T-helper 1 cell treated with Interleukin-12 subunit alpha and Interleukin-12 subunit beta and Interleukin-4 antibody, amounts not matched to agents 30 μg/mL and 1 μg/mL, for 36 hours (primary cell): Measurements from ENCODE around the gene POLR3K.

ENCODE experiments used
- H3K27ac Mint-ChIP-seq: one replicate; pipeline ENCODE4 v1.8.0; 2021; ENCODE audit warnings: mild to moderate bottlenecking, mixed read lengths
- H3K27me3 Mint-ChIP-seq: one replicate; pipeline ENCODE4 v1.8.0; 2021; ENCODE audit warnings: low read depth, mixed read lengths
- H3K36me3 Mint-ChIP-seq: one replicate; pipeline ENCODE4 v1.8.0; 2021; ENCODE audit warnings: low read depth, mixed read lengths
- H3K4me1 Mint-ChIP-seq: one replicate; pipeline ENCODE4 v1.8.0; 2021; ENCODE audit warnings: low read depth, mixed read lengths
- H3K4me3 Mint-ChIP-seq: one replicate; pipeline ENCODE4 v1.8.0; 2021; ENCODE audit warnings: mild to moderate bottlenecking, moderate library complexity, mixed read lengths
- H3K9me3 Mint-ChIP-seq: one replicate; pipeline ENCODE4 v1.8.0; 2021; ENCODE audit warnings: mixed read lengths

The POLR3K gene

DNA sequence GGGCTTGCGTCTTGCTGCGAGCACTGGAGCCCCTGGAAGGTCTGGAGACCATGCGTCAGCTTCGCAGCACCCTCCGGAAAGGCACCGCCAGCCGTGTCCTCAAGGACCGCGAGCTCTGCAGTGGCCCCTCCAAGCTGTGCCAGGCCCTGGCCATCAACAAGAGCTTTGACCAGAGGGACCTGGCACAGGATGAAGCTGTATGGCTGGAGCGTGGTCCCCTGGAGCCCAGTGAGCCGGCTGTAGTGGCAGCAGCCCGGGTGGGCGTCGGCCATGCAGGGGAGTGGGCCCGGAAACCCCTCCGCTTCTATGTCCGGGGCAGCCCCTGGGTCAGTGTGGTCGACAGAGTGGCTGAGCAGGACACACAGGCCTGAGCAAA is 32.0 kb upstream of the POLR3K start:
- Mint-ChIP-seq H3K27ac (no peak overlapping the region), H3K27me3 (no peaks in the 10 kb centered on the region), H3K4me3 (no peak overlapping the region), H3K9me3 (no peaks in the 10 kb centered on the region), H3K36me3 (peaks cover 12% of the 10 kb centered on the region), H3K4me1 (peaks cover 15% of the 10 kb centered on the region)

DNA sequence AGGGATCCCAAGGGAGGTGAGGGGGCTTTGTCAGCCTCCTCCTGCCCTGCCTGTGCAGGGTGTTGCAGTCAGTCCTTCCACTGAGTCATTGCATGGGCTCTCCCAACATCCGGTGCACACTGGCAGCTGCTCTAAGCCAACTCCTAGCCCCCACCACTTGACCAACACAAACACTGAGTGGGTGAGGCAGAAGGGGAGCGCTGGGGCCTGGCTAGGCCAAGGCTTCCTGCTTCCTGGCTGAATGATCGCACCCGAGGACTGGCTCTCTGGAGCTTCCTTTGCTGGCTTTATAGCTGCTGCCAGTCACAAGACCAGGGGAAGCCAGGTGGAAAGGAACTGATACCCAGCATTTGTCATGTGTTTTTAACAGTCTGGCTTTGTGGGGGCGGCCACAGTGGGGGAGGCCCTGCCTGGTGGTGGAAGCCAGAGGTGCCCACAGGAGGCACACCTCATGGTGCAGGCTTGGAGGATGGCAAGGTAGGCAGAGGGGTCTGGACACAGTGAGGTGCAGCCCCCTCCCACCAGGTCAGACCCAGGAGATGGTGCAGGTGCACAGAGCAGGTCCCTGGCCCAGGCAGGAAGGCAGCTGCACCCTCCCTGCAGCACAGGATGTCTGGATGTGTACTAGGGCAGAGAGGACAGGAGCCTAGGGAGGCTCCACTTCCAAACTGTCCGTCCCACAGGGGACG is 31.5 kb upstream of the POLR3K start:
- H3K36me3 Mint-ChIP-seq, result peaks cover 12% of the 10 kb centered on the region
- H3K9me3 Mint-ChIP-seq, result no peaks in the 10 kb centered on the region
- H3K4me1 Mint-ChIP-seq, result peaks cover 15% of the 10 kb centered on the region
- peak overlapping the region; percentile 86 for H3K27ac Mint-ChIP-seq
- no peaks in the 10 kb centered on the region for H3K27me3 Mint-ChIP-seq
- H3K4me3 Mint-ChIP-seq, result no peak overlapping the region

GRCh38 chr16:83781-84615 is 30.6 kb upstream of the POLR3K start:
- Mint-ChIP-seq H3K27me3 (no peaks in the 10 kb centered on the region), H3K4me1 (peaks cover 20% of the 10 kb centered on the region), H3K27ac (peak overlapping the region; percentile 86), H3K36me3 (peaks cover 15% of the 10 kb centered on the region), H3K9me3 (no peaks in the 10 kb centered on the region), H3K4me3 (peak overlapping the region; percentile 61)

DNA sequence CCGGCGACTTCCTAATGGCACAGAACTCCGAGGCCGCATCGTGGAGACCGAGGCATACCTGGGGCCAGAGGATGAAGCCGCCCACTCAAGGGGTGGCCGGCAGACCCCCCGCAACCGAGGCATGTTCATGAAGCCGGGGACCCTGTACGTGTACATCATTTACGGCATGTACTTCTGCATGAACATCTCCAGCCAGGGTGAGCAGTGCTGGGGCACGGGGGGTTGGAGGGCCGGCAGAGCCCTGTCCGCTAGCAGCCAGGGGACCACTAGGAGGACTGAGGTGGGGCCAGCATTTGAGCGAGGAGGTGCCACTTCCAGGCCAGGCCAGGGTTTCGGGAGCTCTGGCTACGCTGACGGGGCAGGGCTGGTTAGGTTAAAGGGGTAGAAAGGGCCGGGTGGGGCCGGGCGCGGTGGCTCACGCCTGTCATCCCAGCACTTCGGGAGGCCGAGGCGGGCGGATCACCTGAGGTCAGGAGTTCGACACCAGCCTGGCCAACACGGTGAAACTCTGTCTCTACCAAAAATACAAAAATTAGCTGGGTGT is 29.7 kb upstream of the POLR3K start:
- no peaks in the 10 kb centered on the region for H3K27me3 Mint-ChIP-seq
- H3K9me3 Mint-ChIP-seq, result no peaks in the 10 kb centered on the region

GRCh38 chr16:79151-80054 is 26.0 kb upstream of the POLR3K start:
- H3K27ac Mint-ChIP-seq, result peak overlapping the region; percentile 85
- H3K4me3 Mint-ChIP-seq, result peak overlapping the region; percentile 91
- no peaks in the 10 kb centered on the region for H3K9me3 Mint-ChIP-seq
- peaks cover 6% of the 10 kb centered on the region for H3K27me3 Mint-ChIP-seq
- peaks cover 28% of the 10 kb centered on the region for H3K4me1 Mint-ChIP-seq
- peaks cover 8% of the 10 kb centered on the region for H3K36me3 Mint-ChIP-seq

More for the DNA sequence above, 29.7 kb upstream of the POLR3K start:
- Mint-ChIP-seq H3K4me1 (peaks cover 24% of the 10 kb centered on the region), H3K36me3 (peaks cover 15% of the 10 kb centered on the region), H3K4me3 (no peak overlapping the region), H3K27ac (peak overlapping the region; percentile 36)

DNA sequence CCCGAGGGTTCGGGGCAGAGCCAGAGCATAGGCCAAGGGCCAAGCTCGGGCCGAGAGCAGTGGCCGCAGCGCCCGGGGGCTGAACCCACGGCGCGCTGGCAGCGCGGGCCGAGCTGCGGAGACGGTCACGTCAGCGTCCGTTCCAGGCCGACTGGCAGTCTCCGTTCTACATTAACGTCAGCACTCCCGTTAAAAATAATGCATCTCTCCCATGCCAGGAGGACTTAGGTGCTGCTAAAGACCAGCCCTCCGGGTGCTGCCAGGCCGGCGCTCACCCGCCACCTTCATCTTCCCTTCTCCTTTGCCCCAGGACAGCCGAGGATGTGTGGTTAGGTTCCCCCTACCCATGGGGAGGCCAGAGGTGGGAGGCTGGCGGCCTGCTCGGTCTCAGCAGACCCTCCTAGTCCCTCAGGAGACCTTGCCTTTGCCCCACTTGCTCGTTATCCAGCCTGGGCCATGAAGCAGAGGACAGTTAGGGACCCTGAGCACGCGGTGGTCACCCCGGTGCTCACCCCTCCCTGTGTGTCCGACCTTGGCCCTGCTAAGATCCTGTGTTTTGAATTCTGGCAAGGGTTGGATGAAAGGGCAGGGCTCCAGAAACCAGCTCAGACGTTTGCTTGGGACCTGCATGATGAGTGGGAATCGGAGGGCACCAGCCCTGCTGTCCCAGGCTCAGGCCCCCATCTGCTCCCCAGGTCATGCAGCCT is 25.2 kb upstream of the POLR3K start:
- no peaks in the 10 kb centered on the region for H3K9me3 Mint-ChIP-seq
- peaks cover 14% of the 10 kb centered on the region for H3K27me3 Mint-ChIP-seq
- H3K4me1 Mint-ChIP-seq, result peaks cover 24% of the 10 kb centered on the region
- H3K36me3 Mint-ChIP-seq, result peaks cover 4% of the 10 kb centered on the region
- peak overlapping the region; percentile 91 for H3K4me3 Mint-ChIP-seq
- peak overlapping the region; percentile 85 for H3K27ac Mint-ChIP-seq

DNA sequence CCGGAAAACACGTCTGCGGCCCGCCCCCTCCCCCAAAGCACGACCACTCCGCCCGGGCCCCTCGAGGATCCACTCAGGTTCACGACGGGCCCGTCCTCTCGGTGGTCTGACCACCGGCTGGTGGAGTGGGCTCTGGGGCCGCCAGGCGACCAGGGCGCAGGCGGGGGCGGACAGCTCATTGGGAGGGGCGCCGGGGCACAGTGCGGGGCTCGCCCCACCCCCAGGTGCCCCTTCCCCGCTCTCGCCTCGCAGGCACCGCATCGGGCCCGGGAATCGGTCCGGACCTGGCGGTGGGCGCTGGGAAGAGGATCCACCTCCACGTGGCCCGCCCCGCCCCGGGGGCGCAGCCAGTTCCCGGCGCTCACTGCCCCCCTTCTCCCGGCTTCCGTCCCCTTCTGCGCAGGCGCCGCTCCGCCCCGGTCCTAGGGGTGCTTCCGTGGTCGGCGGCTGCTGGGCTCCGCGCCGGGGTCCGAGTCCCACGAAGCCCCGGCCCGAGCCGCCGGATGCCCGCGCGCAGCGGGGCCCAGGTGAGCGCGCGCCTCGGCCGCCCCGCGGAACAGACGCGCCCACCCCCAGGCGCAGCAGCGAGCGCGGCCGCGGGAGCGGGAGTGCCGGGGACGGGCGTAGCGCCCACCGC is 24.5 kb upstream of the POLR3K start, which contains the start of gene MPG:
TSS of gene MPG (plus strand) at position 419 of the 637 bp plus-strand sequence. CDS start at position 504, 85 bp downstream.
- Mint-ChIP-seq H3K27ac (peak within 1 kb of the TSS; percentile 85), H3K27me3 (peaks cover 21% of the 10 kb centered on the region), H3K4me3 (peak within 1 kb of the TSS; percentile 91), H3K4me1 (peaks cover 24% of the 10 kb centered on the region), H3K9me3 (no peaks in the 10 kb centered on the region), H3K36me3 (peaks cover 5% of the 10 kb centered on the region)

DNA sequence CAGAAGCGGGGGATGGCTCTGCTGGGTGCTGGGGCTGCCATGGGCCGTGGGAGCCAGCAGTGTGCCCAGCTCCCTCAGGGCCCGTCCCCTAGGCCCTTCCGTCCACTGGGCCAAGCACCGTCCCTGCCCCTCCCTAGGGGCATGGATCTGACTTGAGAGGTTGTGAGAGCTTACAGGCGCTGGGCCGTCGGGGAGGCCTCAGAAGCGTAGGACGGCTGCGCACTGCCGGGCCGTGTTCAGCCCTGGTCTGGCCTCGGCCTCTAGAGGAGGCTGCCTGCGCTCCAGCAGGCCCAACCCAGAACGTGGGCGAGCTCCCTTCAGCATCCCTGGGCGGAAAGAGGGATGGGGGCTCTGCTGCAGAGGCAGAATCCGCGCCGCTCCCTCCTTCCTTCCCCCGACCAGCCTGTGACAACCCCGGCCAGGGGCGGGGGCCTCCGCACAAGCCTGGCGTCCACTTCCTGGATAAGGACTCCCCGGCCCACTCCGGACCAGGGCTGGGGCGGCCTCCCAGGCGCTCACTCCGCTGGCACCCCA is 23.9 kb upstream of the POLR3K start:
- Mint-ChIP-seq H3K4me3 (peak overlapping the region; percentile 76), H3K36me3 (peaks cover 6% of the 10 kb centered on the region), H3K27ac (peak overlapping the region; percentile 68), H3K4me1 (peaks cover 25% of the 10 kb centered on the region), H3K27me3 (peaks cover 23% of the 10 kb centered on the region), H3K9me3 (no peaks in the 10 kb centered on the region)

GRCh38 chr16:76535-77272 is 23.3 kb upstream of the POLR3K start:
- Mint-ChIP-seq H3K4me1 (peaks cover 25% of the 10 kb centered on the region), H3K9me3 (no peaks in the 10 kb centered on the region), H3K27me3 (peaks cover 25% of the 10 kb centered on the region), H3K27ac (peak overlapping the region; percentile 29), H3K4me3 (peak overlapping the region; percentile 76), H3K36me3 (peaks cover 6% of the 10 kb centered on the region)

- H3K36me3 Mint-ChIP-seq, result peaks cover 6% of the 10 kb centered on the region
- no peak overlapping the region for H3K27ac Mint-ChIP-seq
- H3K9me3 Mint-ChIP-seq, result no peaks in the 10 kb centered on the region
- peaks cover 25% of the 10 kb centered on the region for H3K4me1 Mint-ChIP-seq
- peaks cover 31% of the 10 kb centered on the region for H3K27me3 Mint-ChIP-seq
- no peak overlapping the region for H3K4me3 Mint-ChIP-seq
Measured at GRCh38 chr16:75580-76501, 22.4 kb upstream of the POLR3K start.

DNA sequence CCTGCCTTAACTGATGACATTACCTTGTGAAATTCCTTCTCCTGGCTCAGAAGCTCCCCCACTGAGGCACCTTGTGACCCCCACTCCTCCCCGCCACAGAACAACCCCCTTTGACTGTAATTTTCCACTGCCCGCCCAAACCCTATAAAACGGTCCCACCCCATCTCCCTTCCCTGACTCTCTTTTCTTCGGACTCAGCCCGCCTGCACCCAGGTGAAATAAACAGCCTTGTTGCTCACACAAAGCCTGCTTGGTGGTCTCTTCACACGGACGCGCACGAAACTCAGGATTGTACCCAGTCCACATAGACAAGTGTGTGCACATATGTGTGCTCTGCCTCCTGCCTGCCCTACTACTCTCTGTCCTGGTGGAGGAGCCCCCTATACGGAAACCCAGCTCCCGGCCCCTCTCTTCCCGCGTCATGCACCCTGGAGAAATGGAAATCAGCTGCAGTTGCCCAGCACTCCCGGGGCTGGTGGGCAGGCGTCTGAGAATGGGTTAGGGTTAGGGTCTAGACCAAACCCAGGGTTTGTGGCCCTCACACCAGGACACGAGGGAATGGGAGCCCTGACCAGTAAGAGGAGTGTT is 21.4 kb upstream of the POLR3K start:
- Mint-ChIP-seq H3K27me3 (peaks cover 41% of the 10 kb centered on the region), H3K27ac (no peak overlapping the region), H3K9me3 (no peaks in the 10 kb centered on the region), H3K4me1 (peaks cover 25% of the 10 kb centered on the region), H3K4me3 (peak overlapping the region; percentile 25), H3K36me3 (peaks cover 6% of the 10 kb centered on the region)
